Stimulated activated CD4-positive, alpha-beta T cell treated with anti-CD3 and anti-CD28 coated beads, TNF-alpha, amount 100 ng/mL, for 1 hour (primary cell): ENCODE data around the gene CASKIN1.
"Not testable (repeated sequence)": the region's sequence is repeated elsewhere in the genome, so short reads cannot be mapped to it uniquely, and the experiment has no call there.

Experiments used
- DNase-seq, 3 donors: peaks; one replicate each; pipeline ENCODE4 v3.0.0-alpha.2; 2020; ENCODE audit warnings: low read depth in 3 of 3, low spot score in 1 of 3

Gene CASKIN1

DNA sequence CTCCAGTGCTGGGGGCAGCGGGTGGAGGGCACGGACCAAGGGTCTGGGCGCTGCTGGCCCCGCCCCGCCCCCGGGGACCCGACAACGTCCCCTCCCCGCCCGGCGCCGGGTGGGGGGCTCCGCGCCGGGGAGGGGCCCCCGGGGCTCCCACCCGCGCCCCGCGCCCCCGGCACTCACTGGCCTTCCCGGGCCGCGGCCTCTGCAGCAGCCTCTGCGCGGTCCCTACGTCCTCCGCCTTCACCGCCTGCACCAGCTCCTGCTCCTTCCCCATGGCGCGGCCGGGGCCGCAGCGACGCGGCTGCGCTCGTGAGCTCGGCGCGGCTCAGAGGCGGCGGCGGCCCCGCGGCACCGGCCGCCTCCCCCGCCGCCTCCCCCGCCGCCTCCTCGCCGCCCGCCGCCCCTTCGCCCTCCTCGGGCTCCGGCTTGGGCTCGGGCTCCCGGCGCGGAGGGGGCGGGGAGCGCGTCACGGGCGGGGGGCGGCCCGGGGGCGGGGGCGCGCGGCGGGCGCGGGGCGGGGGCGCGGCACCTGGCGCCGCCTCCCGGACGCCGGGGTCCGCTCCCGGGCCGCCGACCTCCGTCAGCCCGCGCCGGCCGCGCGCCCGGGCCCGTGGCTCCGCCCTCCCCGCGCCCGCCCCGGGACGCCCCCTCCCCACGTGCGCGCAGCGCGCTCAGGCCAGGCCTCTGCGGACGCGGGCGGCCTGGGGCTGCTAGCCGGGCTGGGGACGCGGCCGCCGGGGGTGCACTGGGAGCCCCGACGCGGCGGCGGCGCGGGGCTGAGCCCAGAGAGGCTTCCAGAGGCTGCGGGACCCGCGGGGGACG, at the start of gene CASKIN1:
Gene CASKIN1, minus strand, starts transcription at position 444 of the 819 bp plus-strand sequence. Its CDS starts 173 bp downstream, at position 271.
- DNase-seq = no peak

GRCh38 chr16:2244926-2245795, 48.8 kb upstream of the CASKIN1 start:
- DNase-seq = no peak

GRCh38 chr16:2244301-2244700, 47.9 kb upstream of the CASKIN1 start:
- DNase-seq = no peak

- DNase-seq = no peak
Measured at GRCh38 chr16:2243781-2244180, 47.4 kb upstream of the CASKIN1 start.

DNA sequence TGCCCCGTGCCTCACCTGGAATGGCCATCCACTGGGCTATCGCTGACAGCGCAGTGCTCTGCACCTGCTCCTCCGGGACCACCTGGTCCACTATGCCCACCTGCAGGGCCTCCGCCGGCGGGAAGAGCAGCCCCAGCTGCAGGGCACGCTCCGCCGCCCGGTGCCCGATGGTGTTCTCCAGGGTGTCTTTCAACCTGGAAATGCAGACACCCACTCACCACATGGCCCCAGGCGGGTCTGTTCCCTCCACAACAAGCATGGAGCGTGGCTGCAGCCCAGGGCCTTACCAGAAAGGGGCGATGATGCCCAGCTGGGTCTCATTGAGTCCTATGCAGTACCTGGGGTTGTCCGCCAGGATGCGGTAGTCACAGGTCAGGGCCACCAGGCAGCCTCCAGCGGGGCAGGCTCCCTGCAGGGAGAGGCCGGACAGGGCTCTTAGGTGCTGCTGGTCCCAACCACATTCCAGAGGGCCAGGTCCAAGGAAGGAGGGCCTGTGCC, 46.7 kb upstream of the CASKIN1 start:
- DNase-seq = no peak

DNA sequence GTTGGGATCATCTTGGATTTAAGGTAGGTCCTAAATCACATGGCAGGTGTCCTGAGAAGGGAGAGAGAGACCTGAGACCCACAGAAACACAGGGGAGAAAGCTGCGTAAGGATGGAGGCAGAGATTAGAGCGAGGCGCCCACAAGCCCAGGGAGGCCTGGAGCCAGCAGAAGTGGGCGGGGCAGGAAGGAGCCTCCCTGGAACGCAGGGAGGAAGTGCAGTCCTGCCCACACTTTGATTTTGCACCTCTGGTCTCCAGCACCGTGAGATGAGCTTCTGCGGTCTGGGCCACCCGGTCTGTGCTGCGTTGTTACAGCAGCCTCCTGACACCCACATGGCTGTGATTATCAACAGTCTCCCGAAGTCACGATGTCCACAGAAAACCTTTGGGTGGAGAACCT, 46.2 kb upstream of the CASKIN1 start:
- no peak for DNase-seq

DNA sequence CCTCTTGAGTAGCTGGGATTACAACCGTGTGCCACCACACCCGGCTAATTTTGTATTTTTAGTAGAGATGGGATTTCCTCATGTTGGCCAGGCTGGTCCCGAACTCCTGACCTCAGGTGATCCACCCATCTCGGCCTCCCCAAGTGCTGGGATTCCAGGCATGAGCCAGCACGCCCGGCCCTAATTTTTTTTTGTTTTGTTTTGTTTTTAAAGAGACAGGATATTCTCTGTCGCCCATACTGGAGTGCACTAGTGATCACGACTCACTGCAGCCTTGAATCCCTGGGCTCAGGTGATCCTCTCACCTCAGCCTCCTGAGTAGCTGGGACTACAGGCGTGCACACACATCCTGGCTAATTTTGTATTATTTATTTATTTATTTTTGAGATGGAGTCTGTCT, 43.9 kb upstream of the CASKIN1 start:
- DNase-seq = not testable (repeated sequence)

- DNase-seq = no peak
Measured at GRCh38 chr16:2238838-2239675, 42.7 kb upstream of the CASKIN1 start.

GRCh38 chr16:2238150-2238837, 41.9 kb upstream of the CASKIN1 start:
- no peak for DNase-seq

DNA sequence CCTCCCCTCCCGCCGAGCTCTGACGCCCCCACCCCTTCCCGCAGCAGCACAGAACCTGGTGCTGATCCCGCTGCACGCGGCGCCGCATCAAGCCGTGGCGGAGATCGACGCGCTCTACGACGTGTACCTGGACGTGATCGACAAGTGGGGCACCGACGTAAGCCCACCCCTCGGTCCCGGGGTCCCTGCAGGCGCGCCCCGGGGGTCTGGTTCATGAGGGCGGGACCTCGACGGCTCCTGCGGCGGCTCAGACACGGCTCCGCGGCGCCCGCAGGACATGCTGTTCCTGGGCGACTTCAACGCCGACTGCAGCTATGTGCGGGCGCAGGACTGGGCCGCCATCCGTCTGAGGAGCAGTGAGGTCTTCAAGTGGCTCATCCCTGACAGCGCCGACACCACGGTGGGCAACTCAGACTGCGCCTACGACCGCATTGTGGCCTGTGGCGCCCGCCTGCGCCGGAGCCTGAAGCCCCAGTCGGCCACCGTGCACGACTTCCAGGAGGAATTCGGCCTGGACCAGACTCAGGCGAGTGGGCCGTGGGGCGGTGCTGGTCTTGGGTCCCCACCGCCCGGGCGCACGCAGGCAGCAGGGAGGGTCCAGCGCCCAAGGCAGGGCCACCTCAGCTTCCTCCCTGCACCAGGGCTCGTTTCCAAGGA, 41.2 kb upstream of the CASKIN1 start:
- DNase-seq = no peak

- no peak for DNase-seq
Measured at GRCh38 chr16:2237102-2237482, 40.7 kb upstream of the CASKIN1 start.

DNA sequence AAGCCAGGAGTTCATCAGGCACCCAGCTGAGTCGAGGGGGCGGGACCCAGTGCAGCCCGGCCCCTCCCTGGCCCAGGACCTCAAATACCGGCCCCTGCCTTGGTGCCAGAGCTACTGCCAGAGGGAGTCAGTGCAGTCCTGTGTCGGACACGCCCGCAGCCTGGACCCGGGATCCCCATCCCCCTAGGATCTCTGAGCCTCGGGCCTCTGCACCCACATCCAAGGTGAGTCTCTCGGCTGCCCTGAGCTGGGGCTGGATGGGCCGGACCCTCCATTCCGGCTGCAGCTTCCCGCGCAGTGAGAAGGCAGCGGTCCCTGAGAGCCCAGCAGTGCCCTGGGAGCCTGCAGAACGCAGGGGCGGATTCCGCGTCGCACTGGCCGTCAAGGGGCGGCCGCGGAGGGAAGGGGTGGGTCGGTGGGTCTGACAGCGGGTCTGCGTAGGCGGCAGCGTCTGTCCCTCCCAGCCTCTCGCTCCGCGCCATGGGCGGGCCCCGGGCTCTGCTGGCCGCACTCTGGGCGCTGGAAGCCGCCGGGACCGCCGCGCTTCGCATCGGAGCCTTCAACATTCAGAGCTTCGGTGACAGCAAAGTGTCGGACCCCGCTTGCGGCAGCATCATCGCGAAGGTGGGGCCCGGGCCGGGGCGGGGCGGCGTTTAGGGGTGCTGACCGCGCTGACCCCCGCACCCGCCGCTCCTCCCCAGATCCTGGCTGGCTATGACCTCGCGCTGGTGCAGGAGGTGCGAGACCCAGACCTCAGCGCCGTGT, 40.1 kb upstream of the CASKIN1 start, which contains the start of gene DNASE1L2:
Gene DNASE1L2, plus strand, starts transcription at position 108 of the 765 bp plus-strand sequence. Its CDS starts 373 bp downstream, at position 481.
- DNase-seq = no peak

DNA sequence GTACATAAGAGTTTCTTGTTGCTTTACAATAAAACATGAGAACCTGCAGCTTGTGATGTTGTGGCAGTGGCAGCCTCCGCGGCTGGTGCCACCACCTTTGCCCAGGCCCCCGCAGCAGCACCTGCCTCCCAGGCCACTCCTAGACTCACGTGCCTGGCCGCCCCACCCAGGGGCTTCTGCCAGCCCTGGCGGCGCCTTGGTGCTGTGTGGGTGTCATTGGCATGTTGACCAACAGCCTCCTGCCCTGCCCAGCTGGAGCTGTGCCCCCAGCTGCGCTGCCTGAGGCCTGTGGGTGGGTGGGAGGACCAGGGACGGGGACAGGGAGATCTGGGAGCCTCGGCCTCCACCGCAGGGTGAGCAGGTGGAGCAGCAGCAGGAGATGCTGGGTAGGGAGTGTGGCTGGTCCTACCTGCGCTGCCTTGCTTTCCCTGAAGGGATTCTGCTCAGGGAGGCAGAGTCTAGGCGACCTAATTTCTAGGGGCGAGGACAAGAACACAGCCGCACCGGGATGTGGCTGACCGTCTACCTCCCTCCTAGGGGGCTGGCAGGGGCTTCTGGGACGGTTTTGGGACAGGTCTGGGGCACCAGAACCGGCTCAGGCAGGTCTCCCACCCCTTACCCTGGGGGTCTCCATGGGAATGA, 39.4 kb upstream of the CASKIN1 start:
- DNase-seq = no peak

DNA sequence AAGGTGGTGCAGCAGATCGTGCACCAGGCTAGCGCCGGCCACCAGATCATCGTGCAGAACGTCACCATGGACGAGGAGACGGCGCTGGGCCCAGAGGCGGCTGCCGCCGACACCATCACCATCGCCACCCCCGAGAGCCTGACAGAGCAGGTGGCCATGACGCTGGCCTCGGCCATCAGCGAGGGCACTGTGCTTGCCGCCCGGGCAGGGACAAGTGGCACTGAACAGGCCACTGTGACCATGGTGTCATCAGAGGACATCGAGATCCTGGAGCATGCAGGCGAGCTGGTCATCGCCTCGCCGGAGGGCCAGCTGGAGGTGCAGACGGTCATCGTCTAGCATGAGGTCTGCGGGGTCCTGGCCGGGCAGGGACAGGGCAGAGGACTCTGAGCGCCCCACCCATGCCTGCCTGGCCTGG, 38.8 kb upstream of the CASKIN1 start:
- DNase-seq = no peak

DNA sequence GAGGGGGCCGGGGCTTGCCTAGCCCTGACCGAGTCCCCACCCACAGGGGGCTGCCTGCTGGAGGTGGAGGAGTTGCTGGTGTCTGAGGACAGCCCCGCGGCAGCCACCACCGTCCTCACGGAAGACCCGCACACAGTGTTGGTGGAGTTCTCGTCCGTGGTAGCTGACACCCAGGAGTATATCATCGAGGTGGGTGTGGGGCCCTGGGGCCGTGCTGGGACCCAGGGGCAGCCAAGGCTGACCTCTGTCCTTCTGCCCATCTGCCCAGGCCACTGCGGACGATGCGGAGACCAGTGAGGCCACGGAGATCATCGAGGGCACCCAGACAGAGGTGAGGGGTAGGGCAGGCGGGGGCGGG, 38.4 kb upstream of the CASKIN1 start:
- no peak for DNase-seq

DNA sequence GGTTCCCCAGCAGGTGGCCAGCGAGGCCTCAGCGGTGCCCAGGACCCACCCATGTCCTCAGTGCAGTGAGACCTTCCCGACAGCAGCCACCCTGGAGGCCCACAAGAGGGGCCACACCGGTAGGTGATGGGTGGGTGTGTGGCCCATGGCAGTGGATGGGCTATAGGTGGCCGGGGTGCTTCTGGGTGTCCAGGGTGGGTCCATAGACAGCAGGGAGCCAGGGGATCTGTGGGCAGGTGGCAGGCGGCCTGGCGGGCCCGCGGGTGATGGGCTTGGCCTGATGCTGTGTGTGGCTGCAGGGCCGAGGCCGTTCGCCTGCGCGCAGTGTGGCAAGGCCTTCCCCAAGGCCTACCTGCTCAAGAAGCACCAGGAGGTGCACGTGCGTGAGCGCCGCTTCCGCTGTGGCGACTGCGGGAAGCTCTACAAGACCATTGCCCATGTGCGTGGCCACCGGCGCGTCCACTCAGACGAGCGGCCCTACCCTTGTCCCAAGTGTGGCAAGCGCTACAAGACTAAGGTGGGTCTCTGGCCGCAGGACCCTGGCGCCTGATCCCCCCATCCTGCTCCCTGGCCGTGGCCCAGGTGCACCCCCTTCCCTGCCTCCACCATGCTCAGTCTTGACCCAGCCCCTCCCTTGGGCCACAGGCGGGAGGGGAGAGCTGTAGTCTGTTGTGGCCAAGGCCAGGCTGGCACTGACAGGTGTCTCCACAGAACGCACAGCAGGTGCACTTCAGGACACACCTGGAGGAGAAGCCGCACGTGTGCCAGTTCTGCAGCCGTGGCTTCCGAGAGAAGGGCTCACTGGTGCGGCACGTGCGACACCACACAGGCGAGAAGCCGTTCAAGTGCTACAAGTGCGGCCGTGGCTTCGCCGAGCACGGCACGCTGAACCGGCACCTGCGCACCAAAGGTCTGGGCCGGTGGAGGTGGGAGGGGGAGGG, 37.7 kb upstream of the CASKIN1 start:
- no peak for DNase-seq

- no peak for DNase-seq
Measured at GRCh38 chr16:2233046-2233775, 36.8 kb upstream of the CASKIN1 start.
